ENCODE results near the gene HBP1. TPM values are rescaled to one million over a fixed set of nuclear protein-coding genes. Genes with fewer than 3 reads are reported as not detected.
"Not testable (repeated sequence)": the region's sequence is repeated elsewhere in the genome, so short reads cannot be mapped to it uniquely, and the experiment has no call there.

Gene HBP1
- total RNA-seq, 1 donor from 2014 or later, result 139 TPM

- DNase-seq, result not testable (repeated sequence)
Observed at GRCh38 chr7:107155726-107156125, 13.1 kb upstream of the HBP1 start.

- DNase-seq, result no peak
Observed at GRCh38 chr7:107157091-107157490, 11.7 kb upstream of the HBP1 start.

- DNase-seq, result no peak
Observed at GRCh38 chr7:107158028-107158427, 10.8 kb upstream of the HBP1 start.

- DNase-seq, result no peak
Observed at GRCh38 chr7:107160389-107160788, 8.4 kb upstream of the HBP1 start.

- DNase-seq, result no peak
Observed at GRCh38 chr7:107161415-107161814, 7.4 kb upstream of the HBP1 start.

GRCh38 chr7:107162475-107162874, 6.3 kb upstream of the HBP1 start:
- no peak for DNase-seq

- no peak for DNase-seq
Observed at GRCh38 chr7:107164092-107164491, 4.7 kb upstream of the HBP1 start.

- DNase-seq, result no peak
Observed at GRCh38 chr7:107165341-107165740, 3.5 kb upstream of the HBP1 start.

- DNase-seq, result peak; percentile 37
Observed at GRCh38 chr7:107166736-107167426, 1.9 kb upstream of the HBP1 start.

GRCh38 chr7:107167483-107168232, 1.1 kb upstream of the HBP1 start:
- peak; percentile 88 for DNase-seq

- peak; percentile 99 for DNase-seq
Observed at GRCh38 chr7:107169120-107170050, 582 bp downstream of the HBP1 start.

- no peak for DNase-seq
Observed at GRCh38 chr7:107170051-107170915, 1.5 kb downstream of the HBP1 start.

- DNase-seq, result no peak
Observed at GRCh38 chr7:107171496-107171895, 2.7 kb downstream of the HBP1 start.

- DNase-seq, result no peak
Observed at GRCh38 chr7:107172276-107173032, 3.7 kb downstream of the HBP1 start.

GRCh38 chr7:107173191-107173590, 4.4 kb downstream of the HBP1 start:
- DNase-seq, result no peak

- no peak for DNase-seq
Observed at GRCh38 chr7:107173691-107174406, 5.0 kb downstream of the HBP1 start.

- no peak for DNase-seq
Observed at GRCh38 chr7:107179326-107180164, 10.7 kb downstream of the HBP1 start.

- DNase-seq, result peak; percentile 62
Observed at GRCh38 chr7:107180378-107180777, 11.6 kb downstream of the HBP1 start.

GRCh38 chr7:107181172-107181571, 12.4 kb downstream of the HBP1 start:
- no peak for DNase-seq

Measured in tongue (tissue), 2 donors.